VCaP (cell line): Measurements from ENCODE around the gene HSPG2.

Experiments
- H3K27ac ChIP-seq: fragments of 450-650 bp; 2 replicates; pipeline ENCODE4 v1.5.1; 2017
- TF ChIP-seq, protein P1 (sequence below): fragments of 450-650 bp; conservative IDR thresholded peaks from 2 replicates; pipeline ENCODE4 v1.5.1; 2017; ENCODE audit warnings: mild to moderate bottlenecking, moderate library complexity

HSPG2 gene

DNA sequence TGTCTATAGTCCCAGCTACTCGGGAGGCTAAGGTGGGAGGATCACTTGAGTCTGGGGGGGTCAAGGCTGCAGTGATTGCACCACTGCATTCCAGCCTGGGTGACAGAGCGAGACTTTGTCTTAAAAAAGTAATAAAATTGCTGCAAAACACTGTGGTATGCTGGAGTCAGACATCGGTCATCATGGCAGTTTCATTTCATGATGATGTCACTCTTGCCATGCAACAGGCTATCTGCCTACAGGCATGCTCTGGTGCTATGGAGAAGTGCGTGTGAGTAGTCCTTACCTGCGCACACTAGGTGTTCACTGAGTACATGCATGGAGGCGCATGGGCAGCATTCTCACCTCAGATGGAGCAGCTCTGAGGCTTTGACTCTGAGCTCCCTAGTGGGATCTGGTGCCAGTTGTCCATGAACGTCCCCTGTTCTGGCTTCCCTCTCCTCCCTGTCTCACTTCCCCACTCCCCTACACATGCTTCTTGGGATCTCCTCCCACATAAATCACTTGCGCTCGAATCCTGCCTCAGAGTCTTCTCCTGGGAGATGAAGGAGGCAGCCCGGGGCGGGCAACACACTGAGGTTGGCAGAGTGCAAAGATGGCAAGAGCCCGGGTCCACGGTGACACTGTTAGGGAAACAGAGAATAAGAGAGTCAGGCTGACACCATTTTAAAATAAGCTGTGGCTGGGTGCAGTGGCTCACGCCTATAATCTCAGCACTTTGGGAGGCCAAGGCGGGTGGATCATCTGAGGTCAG, 29.3 kb upstream of the HSPG2 start:
- TF ChIP-seq, protein P1, sequence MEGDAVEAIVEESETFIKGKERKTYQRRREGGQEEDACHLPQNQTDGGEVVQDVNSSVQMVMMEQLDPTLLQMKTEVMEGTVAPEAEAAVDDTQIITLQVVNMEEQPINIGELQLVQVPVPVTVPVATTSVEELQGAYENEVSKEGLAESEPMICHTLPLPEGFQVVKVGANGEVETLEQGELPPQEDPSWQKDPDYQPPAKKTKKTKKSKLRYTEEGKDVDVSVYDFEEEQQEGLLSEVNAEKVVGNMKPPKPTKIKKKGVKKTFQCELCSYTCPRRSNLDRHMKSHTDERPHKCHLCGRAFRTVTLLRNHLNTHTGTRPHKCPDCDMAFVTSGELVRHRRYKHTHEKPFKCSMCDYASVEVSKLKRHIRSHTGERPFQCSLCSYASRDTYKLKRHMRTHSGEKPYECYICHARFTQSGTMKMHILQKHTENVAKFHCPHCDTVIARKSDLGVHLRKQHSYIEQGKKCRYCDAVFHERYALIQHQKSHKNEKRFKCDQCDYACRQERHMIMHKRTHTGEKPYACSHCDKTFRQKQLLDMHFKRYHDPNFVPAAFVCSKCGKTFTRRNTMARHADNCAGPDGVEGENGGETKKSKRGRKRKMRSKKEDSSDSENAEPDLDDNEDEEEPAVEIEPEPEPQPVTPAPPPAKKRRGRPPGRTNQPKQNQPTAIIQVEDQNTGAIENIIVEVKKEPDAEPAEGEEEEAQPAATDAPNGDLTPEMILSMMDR = no peak
- peak overlapping the region; percentile 42; the same call in 1 of the 2 replicates for H3K27ac ChIP-seq

DNA sequence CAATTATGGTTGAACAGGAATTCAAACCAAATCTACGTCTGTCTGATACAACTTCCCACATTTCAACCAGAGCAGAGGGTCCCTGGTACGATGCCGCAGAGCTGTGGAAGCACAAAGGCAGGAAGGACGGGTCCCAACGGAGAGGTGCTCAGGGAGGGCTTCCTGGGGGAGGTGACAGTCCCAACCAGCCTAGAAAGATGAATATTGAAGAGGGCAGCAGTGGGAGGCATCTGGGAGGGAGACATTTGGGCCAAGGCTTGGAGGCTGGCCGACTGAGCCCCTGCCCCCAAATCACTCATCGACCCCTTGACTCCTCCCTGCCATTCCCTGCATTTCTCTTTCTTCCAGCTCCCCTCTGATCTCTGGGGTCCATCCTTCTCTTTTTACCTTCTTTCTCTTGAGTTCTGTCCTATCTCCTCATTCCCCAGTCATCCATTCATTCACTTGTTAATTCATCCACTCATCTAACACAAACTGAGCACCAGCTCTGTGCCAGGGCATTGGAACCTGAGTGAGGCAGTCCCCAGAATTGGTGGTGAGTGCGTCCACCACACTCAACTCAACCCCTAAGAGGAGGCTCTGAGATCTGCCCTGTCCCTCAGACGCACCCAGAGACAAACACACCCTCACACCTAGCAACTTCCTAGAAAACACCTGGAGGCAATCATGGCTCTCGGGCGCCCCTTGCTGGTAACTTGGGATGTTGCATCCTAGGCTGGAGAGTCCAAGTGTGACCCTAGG, 26.5 kb upstream of the HSPG2 start:
- peak overlapping the region; percentile 42; the same call in 1 of the 2 replicates for H3K27ac ChIP-seq
- TF ChIP-seq, protein P1 = peak; percentile 87

DNA sequence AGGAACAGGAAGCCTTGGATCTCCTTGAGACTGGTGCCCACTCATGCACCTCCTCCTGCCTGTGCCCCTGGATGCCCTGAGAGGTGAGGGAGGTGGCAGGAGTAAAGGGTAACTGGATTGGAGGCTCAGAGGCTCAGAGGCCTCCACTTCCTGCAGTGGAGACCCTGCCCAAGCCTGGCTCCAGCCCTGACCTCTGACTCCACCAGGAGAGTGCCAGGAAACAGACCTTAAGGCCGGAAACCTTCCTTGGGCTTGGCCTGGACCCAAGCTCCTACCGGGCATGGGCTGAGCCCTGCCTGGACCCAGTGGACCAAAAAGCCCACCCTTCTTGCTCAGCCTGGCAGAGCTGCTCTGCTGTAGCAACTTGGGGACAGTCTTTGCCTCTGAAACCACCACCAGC, 24.7 kb upstream of the HSPG2 start:
- TF ChIP-seq, protein P1 = no peak
- peak overlapping the region; percentile 25; the same call in 1 of the 2 replicates for H3K27ac ChIP-seq

DNA sequence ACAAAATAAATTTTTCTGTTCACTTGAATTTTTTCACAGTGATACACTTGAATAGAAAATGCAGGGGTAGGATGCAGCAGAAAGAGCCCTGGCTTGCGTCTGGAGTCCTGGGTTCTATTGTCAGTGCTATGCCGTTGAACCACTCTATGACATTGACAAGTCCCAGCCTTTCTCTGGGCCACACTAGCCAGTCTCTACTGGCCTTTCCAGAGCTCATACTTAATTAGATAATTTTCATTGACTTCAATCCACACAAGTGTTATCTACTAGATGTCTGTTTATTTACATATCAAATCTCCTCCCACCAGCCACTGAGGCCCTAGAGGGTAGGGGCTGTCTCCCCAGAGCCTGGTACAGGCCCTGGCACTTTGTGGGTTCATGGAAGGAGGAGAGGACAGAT, 24.2 kb upstream of the HSPG2 start:
- H3K27ac ChIP-seq = peak overlapping the region; percentile 25; the same call in 1 of the 2 replicates
- TF ChIP-seq, protein P1 = no peak

DNA sequence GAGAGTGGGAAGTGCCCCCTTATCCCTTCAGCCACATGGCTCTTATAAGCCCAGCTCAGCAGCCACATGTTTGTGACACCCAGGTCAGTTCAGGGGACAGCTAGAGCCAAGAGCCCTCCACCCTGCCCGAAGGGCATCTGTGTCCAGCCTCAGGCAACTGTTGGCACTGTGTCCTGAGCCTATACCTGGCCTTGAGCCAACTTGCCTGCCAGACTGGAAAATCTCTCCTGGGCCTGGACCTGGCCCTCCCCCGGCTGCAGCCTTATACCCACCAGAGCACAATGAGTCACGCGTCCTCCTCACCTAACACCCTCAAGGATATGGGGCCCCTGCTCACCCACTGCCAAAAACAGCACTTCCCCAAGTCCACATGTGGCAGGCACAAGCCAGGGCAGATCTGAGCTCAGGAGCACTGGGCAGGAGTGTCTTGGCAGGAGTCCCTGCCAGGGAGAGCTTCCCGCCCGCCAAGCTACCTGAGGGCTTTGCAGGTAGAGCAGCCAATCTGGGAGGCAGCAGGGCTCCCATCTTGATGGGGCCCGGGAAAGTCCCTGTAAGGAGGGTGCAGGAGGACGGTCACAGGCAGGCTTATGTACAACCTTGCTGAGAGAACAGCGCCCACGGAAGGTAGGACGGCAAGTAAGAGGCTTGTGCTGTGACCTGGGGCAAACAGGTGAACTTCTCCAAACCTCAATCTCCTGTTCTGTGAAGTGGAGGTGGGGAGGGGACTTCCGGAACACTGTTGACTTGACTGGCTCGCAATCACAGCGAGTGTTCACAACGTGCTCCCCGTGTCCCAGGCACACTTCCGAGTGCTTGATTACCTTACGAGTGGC, 19.8 kb upstream of the HSPG2 start:
- TF ChIP-seq, protein P1 = no peak
- peak overlapping the region; percentile 96 for H3K27ac ChIP-seq

DNA sequence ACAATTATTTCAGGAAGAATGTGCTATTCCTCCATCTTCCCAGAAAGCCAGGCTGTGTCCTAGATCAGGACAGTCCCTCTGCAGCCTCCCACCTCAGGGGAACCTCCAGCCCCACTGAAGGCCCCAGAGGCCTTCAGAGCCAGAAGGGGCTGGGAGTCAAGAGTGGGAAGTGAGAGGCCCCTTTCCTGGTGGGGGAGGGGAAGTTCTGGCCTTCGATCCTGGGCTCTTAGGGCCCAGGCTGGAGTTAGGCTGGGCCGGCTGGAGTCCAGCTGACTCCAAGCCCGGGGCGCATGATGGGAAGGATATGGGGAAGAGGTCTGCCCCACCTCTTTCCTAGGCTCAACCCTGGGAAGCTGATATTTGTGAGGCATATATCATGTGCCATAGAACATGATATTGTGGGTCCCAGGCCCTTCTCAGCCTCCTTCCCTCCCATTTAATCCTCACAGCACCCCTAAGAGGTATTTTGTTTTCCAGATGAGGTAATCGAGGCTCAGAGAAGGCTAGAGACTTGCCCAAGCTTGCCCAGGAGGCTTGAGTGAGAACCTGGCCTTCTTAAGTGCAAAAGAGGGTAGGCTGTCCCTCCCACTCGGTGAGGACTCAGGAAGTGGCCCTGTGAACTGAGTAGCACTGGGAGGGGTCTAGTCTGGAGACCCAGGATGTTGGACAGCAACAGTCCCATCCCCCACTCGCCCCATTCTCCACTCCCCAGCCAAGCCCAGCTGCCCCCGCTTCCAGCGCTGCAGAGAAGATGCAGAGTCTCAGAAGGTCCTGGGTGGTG, 18.6 kb upstream of the HSPG2 start:
- H3K27ac ChIP-seq = peak overlapping the region; percentile 96
- TF ChIP-seq, protein P1 = no peak
